Measurements from ENCODE around the gene CYP24A1. TPM values are rescaled to one million over a fixed set of nuclear protein-coding genes. Genes with fewer than 3 reads are reported as not detected.

The CYP24A1 gene
- total RNA-seq, 1 donor from 2014 or later: not detected

DNA sequence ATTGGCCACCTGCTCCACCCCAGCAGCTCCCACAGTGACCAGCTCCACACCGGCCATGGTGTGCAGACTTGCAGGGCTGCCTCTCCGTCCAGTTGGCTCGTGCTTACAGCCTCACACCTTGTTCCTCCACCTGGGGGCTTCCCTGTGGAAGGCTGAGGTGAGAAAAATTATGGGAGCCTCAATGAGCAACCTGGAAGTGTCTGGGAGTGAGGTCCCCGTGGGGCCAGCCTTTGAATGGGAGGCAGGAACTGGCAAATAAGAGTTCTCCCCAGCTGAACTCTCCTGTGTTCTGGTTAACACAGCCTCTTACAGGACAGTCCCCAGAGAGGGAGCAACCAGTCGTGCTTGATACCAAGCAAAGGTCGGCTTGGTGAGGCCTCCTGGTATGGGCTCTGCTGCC is 30.3 kb upstream of the CYP24A1 start:
- intact Hi-C loops (cut with micrococcal nuclease): no loop called here

DNA sequence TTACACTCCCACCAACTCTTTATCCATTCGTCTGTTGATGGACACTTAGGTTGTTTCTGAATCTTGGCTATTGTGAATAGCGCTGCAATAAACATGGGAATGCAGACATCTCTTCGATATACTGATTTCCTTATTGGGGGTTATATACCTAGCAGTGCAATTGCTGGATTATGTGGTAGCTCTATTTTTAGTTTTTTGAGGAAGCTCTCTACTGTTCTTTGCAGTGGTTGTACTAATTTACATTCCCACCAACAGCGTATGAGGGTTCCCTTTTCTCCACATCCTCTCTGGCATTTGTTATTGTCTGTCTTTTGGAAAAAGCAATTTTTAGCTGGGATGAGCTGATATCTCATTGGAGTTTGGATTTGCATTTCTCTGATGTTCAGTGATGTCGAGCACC is 29.5 kb upstream of the CYP24A1 start:
- intact Hi-C loops (cut with micrococcal nuclease): no loop called here

DNA sequence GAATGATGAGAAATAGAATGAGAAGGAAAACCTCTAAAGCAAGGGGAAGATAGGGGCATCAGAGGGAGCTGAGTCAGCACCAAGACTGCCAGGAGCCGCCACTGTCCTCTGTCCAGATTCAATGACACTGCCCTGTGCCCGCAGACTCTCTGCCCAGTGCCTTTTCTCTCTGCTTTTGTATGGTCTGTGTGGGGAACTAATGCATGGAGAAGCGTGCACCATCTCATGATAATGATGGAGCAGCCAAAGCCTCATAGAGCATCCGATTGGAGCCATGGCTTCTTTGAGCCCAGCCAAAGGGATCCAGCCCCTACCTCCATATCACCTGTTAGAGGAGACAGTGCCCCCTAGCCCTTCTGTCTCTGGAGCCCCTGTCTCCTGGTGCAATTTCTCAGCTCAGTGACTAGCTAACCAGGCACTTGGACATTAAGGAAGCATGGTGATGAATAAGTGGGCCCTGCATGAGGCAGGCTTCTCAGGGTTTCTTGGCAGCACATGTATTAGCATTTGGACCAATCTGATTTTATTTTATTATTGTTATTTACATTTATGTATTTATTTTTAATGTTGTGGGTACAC is 27.6 kb upstream of the CYP24A1 start:
- intact Hi-C loops (cut with micrococcal nuclease): no loop called here

DNA sequence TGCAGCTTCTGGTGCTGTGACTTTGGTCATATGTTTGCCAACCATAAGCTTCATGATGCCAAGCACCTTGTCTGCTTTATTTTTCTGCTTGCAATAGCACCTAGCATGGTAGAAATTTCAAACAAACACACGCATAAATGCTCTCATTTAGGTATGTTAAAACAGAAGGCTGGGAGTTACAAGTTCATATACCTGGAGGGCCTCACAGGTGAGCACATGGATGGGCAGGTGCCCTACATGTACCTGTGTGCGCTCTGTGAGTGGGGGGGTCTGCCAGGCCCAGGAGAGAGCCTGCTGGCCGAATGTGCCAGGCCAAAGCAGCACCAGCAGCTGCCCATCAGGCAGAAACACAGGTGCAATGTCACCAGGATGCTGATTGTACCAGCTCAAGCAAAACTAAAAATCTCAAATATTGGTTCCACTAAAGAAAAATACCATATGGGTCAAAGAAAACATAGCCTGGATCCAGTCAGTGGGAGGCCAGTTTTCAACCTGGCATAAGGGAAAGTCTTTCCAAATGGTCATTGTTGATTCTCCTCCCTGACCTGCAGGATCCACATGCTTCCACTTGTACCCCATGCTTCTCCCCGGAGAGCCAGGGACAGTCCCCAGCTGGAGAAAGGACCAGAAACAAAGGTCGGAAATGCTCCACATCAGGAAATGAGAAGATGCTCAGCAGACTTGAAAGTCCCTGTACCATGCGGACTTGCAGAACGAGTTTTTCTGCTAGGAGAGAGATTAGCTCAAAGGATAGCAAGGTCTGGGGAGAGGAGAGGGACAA is 26.9 kb upstream of the CYP24A1 start:
- intact Hi-C loops (cut with micrococcal nuclease): no loop called here

DNA sequence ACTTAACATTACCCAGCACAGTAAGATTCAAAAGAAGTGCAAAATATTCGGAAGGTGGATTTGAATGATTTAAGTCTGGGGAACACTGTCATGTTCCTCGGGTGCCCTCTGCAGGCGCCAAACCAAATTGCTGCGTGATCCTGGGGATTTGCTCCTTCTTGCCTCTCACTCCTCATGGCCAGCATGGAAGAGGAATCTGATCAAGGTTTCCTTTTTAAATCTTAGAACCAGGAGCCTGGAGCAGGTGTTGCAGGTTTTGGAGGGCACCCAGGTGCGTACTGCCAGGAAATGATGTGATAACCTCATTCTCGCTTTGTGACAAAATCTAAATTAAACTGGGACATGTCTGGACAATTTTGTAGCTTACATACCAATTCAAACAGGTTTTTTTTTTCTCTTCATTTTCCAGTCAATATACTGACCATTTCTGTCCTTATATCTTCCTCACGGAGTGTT is 26.0 kb upstream of the CYP24A1 start:
- intact Hi-C loops (cut with micrococcal nuclease): loop anchor here (1.0 to 5.0 kb wide), 5 partner anchors 9 to 451 kb away; partner anchors contain the start of gene PFDN4

DNA sequence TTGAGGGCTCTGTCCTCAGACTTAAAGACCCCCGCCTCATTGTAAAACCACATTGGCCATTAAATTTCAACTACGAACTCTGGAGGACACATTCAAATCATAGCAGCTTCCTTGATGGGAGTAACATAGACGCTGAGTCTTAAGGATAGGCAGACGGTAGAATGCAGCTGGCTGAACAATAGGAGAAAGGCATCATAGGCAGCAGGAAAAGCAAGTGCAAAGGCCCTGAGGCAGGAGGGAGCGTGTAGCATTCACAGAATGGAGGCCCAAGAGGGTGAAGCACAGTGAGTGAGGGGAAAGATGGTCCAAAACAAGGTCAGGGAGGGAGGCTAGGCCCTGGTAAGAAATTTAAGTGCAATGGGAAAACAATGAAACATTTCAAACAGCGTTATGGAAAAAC is 25.5 kb upstream of the CYP24A1 start:
- intact Hi-C loops (cut with micrococcal nuclease): loop anchor here (1.0 to 5.0 kb wide), 5 partner anchors 9 to 452 kb away; partner anchors contain the start of gene PFDN4

DNA sequence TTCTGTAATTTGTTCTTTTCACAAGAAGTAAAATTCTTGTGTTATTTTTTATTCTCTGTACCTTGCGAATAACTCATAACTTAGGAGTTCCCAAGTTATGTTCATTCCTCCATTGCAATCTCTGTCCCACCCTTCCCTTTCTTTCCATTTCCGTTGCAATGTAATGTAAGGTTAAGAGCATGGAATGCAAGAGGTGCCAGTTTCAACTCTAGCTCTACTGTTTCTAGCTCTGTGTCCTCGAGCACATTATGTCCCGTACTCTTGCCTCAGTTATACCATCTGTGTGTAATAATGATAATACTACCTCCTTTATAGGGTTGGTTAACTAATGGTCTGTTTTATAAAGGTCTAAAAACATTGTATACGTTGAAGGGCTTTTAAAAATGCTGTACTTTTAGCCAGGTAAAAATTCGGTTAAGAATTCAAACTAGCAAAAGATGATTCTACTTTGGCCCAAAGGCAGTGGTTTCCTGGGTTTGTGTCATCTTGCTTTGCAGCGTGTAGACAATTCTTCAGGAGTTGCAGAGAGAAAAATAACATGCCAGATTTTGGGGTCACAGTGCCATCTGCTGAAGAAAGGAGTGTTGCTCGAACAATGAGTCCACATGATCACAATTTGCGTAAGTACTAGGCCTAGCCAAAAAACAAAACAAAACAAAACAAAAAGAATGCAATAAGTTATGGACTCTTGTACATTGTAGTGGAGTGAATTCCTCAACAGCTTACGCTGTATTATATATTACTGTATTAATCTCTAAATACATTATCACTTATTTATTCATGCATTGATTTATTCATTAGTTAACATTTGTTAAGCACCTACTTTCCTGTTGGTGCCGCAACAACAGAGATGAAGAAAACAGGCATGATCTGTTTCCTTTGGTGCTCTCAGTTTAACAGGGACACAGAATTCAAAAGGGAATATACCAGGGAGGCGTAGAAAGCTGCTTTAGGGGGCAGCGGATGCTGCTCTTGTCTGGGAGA is 24.1 kb upstream of the CYP24A1 start:
- intact Hi-C loops (cut with micrococcal nuclease): loop anchor here (2.0 to 5.0 kb wide), 2 partner anchors 256 to 453 kb away; no protein-coding TSS in a partner anchor

DNA sequence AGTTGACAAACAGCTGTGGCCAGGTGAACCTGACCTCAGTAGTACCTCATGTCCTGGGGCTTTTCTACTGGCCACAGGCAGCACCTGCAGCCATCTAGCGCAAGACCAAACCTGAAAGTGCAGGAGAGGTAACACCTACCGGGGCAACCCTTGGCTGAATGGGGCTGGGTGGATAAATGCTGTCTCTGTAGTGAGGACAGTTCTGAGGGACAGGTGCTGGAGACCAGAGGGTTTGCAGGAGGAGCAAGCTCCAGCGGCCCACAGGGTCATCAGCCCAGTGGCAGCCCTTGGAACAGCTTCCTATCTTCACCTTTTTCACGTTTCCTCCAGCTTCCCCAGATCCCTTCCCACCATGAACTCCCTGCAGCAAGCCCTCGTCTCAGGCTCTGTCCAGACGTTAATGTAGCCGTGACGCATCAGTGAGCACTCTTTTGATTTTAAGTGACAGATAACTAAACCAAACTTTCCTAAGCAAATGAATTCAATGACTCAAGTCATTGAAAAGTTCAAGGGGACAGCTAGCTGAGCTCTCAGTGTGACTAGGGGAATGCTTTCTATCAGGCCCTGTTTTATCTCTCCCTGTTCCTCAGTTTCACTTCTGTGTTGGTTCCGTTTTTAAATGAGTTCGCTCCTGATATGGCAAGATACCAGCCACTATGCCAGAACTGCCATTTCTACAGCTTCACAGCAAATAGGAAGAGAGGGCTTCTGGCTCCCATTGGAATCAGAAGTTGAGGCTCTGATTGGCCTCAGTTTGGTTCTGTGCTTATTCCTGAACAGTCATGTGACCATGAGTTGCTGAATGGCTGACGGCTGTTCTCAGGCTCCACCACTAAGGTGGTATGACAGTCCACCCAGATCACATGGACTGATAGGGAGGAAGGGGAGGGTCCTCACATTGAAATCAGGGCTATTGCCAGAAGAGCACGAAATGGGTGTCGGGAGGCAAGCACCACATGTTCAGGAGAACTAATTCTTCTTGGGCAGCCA is 22.0 kb upstream of the CYP24A1 start:
- intact Hi-C loops (cut with micrococcal nuclease): loop anchor here (5.0 kb wide), 1 partner anchor 253 kb away; no protein-coding TSS in a partner anchor

DNA sequence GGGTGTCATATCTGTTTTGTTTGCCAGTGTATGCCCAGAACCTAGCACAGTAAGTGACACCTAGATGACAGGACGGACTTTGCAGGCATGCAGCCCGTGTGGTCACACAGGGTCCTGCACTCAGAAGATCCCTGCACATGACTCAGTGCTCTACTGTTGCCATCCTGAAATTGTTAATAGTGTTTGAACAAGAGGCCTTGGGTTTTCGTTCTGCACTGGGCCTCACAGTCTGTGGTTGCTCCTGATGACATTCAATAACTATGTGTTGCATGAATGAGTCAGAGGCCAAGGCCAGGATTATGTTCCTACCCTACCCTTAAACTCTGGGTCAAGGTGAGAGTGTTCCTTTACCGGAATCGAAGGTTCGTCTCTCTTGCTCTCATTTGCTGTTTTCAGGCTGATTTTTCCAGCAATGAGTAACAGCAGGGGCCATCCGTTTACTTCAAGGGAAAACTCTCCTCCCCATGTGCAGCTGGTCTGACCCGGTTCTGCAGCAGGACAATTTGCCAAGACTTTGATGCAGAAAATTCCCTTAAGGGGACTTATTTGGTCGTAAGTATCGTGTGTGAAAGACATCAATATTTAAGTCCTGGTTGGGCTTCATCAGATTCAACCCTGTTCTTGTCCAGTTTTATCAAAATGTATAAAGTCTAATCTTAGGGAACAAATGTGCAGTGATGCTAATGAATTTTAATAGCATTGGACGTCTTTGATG is 21.1 kb upstream of the CYP24A1 start:
- intact Hi-C loops (cut with micrococcal nuclease): loop anchor here (5.0 kb wide), 1 partner anchor 253 kb away; no protein-coding TSS in a partner anchor

DNA sequence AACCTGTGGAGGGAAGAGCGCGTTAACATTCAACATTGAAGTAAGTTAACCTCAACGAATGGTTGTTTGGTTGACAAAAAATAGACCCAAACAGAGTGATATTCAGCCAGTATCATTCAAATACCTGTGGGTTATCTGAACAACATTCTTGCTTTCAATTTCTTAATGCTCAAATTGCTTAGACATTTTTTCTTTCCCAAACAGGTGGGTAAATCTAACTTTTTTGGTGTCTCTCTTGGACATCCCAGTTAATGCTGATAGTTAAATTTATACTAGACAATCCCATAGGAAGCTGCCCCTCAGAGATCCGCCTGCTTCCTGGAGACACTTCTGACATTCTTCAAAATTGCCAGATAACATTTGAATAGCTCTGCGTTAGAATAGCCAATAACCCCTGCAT is 20.0 kb upstream of the CYP24A1 start:
- intact Hi-C loops (cut with micrococcal nuclease): no loop called here

DNA sequence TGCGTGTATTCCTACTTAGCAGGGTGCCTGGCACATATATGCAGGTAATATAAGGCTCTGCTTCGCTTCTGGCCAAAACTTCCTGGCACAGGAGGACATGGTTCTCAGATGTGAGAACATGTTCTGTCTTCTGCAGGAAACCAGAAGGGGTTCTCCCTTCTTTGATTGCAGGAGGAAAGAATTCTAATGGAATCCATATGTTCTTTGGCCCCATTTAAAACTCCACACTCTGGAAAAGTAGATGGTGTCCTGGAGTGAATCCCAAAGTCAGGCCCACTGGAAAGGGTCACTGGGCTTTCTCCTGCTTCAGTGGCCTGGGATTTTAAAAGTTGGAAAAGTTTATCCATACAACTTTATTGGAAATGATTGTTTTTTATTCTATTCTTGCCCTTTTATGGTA is 16.4 kb upstream of the CYP24A1 start:
- intact Hi-C loops (cut with micrococcal nuclease): no loop called here

DNA sequence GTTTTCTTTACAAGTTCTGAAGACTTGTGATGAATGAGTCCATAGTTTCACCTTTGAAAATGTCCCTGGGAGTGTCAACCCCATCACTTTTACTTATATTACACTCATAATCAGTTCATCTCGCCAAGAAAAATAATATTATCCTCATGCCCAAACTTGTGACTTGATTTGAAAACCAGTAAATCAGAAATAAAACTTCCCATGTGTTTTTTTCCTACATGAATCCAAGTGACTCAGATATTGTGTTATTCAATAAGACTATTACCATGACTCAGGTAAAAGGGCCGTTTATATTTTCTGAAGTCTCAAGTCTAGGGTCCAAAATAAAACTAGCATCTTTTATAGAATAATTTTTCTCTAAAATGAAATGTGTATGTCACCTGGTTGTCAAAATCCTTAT is 15.8 kb upstream of the CYP24A1 start:
- intact Hi-C loops (cut with micrococcal nuclease): no loop called here

DNA sequence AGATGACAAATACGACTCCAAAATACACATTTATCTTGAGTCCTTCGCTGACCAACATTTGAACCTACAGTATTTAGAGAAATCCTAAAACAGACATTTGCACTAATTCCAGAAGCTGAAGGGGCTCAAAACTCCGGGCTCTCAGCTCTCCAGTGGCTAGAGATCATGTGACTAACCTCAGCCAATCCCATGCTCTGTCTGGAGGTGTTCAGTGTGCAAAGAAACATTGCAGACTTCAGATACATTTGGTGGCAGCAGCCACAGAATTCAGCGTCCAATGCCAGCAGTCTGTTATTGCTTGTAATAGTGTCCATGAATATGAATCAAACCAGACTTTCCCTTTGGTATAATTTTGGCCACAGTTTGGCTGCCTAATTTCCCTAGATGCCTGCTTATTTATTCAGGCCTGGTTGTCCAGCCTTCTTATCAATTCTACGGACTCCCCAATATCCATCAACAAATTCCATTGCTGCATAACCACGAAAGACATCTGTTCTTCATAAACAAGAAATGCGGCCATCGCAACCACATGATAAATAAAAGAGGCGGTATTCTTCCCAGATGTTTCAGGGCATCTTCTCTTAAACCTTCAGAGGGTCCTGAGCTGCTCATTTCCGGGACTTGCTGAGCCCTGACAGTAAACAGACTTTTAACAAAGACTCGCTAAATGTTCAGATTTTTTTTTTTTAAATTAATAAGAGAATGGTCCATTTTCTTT is 14.5 kb upstream of the CYP24A1 start:
- intact Hi-C loops (cut with micrococcal nuclease): no loop called here

DNA sequence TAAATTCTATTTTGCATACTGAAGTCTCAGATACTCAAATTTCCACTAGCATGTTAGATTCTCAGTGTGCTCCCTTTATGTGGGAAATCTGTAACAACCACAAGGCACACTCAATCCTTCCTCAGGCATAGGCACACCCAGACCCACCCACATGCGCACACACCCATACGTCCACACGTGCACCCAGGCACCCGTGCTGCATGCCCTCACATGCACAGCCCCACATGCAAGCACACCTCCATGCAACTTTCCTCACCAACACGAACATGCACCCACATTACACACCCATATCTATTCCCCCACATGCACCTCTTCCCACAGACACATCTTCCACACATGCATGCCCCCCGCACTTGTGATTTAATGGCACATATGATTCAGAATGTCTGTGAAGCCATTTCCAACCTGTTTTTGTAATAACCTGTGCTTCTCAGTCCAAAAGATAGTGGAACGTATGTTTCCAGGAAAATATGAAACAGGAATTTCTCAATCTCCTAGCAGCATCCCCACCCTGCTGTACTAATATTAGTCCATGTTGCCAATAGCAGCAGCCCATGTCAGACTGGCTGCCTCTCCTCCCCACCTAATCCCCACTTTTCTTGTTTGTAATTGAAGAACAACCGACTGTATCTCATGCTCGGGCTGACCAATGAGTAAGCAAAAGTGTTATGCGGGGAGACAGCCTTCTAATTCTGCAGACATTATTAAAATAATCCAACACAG is 11.3 kb upstream of the CYP24A1 start:
- intact Hi-C loops (cut with micrococcal nuclease): no loop called here

DNA sequence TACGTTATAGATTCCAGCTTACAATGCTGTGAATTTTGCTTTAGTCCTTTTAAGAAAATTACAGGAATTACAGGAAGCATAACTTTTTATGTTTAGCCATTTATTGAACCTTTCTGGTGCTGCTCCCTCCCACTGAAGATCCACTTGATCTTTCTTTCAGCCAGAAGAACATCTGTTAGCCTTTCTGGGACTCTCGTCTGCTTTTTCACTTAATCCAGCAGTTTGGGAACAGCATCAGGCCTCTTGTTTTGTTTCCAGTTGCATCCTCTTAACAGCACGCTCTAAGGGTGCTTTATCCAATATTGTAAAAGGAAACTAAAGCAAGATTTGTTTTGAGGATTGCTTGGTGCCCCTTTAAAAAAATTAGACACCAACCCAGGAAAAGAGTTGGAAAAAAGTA is 10.3 kb upstream of the CYP24A1 start:
- intact Hi-C loops (cut with micrococcal nuclease): no loop called here

DNA sequence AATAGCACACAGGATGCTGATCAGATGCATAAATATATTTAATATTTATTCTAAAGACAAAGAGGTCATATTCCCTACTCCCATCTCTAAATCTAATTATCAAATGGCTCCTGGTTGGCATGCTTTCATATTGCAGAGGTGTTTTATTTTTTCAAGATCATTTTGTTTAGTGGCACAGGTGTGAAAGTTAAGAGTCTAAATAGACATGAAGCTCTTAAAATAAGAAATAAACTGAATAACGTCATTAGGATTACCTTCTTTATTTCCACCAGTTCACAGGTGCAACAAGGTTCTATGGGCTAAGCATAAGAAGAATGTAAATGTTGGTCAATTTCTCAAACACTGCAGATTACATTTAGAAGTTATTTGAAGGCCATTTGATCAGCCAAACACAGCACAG is 7.1 kb upstream of the CYP24A1 start:
- intact Hi-C loops (cut with micrococcal nuclease): no loop called here

DNA sequence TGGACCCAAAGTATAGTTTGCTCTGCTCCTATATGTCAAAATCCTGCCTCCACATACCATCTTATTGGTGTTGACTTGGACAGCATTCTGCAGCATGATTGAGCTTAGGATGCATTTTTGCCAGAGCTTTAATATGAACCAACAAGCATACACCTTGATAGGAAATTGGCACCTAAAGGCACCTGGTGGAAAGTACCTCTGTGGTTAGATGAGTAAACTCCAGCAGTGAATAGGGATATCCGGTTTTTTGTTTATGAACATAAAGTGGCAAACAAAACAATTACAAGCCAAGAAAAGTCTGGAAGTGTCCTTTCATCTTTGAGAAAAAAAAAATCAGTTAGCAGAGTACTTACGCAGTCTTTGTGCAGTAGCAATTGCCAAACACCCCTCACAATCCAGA is 6.2 kb upstream of the CYP24A1 start:
- intact Hi-C loops (cut with micrococcal nuclease): no loop called here

DNA sequence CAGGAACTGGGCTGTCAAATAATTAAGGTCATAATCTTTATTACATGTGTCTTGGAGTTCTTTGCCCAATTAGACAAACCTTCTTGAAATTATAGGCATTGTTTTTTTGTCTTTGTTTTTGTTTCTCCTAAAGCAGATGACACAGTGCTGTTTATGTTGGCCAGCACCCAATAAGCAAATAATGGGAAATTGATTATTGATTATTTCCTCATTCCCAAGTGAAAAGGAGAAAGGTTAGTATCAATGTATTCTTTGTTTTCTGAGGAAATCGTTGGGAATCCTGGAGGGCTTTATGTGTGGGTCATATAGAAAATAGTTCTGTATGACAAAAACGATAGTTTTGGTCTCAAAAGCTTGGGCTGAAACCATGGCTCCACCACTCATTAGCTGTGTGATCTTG is 4.5 kb upstream of the CYP24A1 start:
- intact Hi-C loops (cut with micrococcal nuclease): no loop called here
